ENCODE measurements around the gene AFG1L. TPM values are rescaled to one million over a fixed set of nuclear protein-coding genes. Genes with fewer than 3 reads are reported as not detected.

AFG1L gene
- total RNA-seq, 1 experiment from 2014 or later = 7.1 TPM

DNA sequence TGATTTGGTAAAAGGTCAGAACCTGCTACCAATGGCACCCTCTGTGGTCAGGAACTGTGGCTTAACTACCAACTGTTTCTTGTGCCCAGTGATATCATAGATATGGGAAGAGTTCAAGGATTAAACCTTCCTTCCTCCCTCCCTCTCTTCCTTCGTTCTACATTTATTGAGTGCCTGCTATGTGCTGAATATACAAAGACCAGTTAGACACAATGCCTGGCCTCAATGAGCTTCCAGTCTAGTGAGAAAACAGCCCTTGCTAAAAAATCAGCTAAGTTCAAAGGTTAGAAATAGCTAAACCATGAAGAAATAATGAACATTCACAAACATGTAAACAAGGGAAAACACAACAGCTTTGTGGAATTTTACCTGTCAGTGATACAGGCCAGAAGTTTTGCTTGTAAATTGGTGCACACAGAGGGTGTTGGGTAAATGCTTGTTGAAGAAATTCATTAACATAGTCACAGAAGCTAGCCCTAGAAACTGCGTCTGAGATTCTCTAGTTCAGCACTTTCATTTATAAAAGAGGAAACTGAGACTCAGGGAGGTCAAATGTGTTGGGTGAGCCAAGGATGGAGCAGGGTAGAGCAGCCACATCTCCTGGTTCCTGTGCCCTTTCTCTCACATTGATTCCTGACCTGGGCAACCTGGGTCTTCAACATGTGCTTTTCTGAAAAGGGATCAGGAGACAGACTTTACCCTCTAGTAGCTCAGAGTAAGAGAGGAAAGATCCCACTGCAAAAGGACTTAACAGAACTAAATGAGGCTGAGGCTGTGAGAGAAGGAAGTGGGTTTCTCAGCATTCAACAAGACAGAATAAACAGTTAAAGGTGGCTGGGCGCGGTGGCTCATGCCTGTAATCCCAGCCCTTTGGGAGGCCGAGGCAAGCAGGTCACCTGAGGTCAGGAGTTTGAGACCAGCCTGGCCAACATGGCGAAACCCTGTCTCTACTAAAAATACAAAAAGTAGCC lies 251.5 kb downstream of the AFG1L start:
- DNase-seq = no peak
- no peaks in the 10 kb centered on the region for H3K27me3 Mint-ChIP-seq (ENCODE audit: unreplicated experiment)
- TF ChIP-seq, protein P1, sequence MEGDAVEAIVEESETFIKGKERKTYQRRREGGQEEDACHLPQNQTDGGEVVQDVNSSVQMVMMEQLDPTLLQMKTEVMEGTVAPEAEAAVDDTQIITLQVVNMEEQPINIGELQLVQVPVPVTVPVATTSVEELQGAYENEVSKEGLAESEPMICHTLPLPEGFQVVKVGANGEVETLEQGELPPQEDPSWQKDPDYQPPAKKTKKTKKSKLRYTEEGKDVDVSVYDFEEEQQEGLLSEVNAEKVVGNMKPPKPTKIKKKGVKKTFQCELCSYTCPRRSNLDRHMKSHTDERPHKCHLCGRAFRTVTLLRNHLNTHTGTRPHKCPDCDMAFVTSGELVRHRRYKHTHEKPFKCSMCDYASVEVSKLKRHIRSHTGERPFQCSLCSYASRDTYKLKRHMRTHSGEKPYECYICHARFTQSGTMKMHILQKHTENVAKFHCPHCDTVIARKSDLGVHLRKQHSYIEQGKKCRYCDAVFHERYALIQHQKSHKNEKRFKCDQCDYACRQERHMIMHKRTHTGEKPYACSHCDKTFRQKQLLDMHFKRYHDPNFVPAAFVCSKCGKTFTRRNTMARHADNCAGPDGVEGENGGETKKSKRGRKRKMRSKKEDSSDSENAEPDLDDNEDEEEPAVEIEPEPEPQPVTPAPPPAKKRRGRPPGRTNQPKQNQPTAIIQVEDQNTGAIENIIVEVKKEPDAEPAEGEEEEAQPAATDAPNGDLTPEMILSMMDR (IDR thresholded peaks at IDR 0.05; ENCODE audit: unreplicated experiment) = no peak
- intact Hi-C loops (cut with micrococcal nuclease; ENCODE audit: unreplicated experiment) = no loop called here
- no peaks in the 10 kb centered on the region for H3K4me1 Mint-ChIP-seq (ENCODE audit: low read depth, unreplicated experiment)
- H3K9me3 Mint-ChIP-seq (ENCODE audit: low read depth, unreplicated experiment) = no peaks in the 10 kb centered on the region
- CTCF ChIA-PET = interaction anchor here (0.6 kb wide), 1 partner anchor 533 kb away, joined by 6 read pairs; no protein-coding TSS in a partner anchor
- H3K27ac Mint-ChIP-seq (ENCODE audit: unreplicated experiment) = no peak overlapping the region
- no peak overlapping the region for H3K4me3 Mint-ChIP-seq (ENCODE audit: low read depth, unreplicated experiment)
- BruUV-seq (replicated peaks) = no TSS peak
- H3K36me3 Mint-ChIP-seq (ENCODE audit: insufficient read depth, unreplicated experiment) = no peaks in the 10 kb centered on the region

DNA sequence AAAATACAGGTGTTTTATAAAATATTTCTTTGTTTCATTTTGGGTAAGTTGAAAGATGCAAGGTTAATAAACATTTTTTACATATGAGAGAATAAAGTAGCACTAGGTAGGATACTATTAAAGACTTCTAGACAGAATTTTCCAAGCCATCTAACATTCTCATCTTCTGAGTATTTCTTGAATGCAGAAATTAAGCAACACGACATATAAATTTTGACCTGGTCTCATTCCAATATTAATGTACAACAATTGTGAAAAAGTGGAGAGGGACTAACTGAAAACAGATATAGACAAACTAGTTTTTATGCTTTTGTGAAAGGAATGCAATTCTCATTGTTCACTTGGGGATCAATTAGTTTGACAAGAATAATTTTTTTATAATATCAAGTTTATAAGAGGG lies 254.4 kb downstream of the AFG1L start:
- H3K4me1 Mint-ChIP-seq (ENCODE audit: low read depth, unreplicated experiment) = no peaks in the 10 kb centered on the region
- no peaks in the 10 kb centered on the region for H3K36me3 Mint-ChIP-seq (ENCODE audit: insufficient read depth, unreplicated experiment)
- CTCF ChIA-PET = interaction anchor here (0.7 kb wide), 1 partner anchor 97 kb away, joined by 3 read pairs; no protein-coding TSS in a partner anchor
- no peak for DNase-seq
- no peaks in the 10 kb centered on the region for H3K9me3 Mint-ChIP-seq (ENCODE audit: low read depth, unreplicated experiment)
- no TSS peak for BruUV-seq (replicated peaks)
- no peaks in the 10 kb centered on the region for H3K27me3 Mint-ChIP-seq (ENCODE audit: unreplicated experiment)
- H3K4me3 Mint-ChIP-seq (ENCODE audit: low read depth, unreplicated experiment) = no peak overlapping the region
- intact Hi-C loops (cut with micrococcal nuclease; ENCODE audit: unreplicated experiment) = no loop called here
- TF ChIP-seq, protein P1 (IDR thresholded peaks at IDR 0.05; ENCODE audit: unreplicated experiment) = no peak
- no peak overlapping the region for H3K27ac Mint-ChIP-seq (ENCODE audit: unreplicated experiment)

DNA sequence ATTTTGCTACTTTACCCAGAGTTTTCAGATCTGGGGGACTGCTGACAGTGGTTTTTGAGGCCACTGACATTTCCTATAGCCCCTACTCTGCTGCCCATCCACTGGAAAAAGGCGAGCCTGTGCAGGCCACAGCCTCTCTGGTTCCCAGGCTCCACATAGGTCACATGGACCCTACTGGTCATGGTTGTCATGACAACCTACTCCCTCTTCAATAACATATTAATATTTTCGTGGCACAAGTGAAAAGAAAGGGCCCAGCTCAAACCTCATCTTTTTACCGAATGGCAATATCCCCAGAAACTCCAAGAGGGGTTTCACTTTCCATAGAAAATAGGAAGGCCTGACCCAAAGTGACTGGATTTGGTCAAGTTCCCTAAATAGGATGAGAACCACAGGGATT lies 254.9 kb downstream of the AFG1L start:
- Mint-ChIP-seq H3K27ac (ENCODE audit: unreplicated experiment) (no peak overlapping the region), H3K36me3 (ENCODE audit: insufficient read depth, unreplicated experiment) (no peaks in the 10 kb centered on the region), H3K4me1 (ENCODE audit: low read depth, unreplicated experiment) (no peaks in the 10 kb centered on the region), H3K27me3 (ENCODE audit: unreplicated experiment) (no peaks in the 10 kb centered on the region), H3K4me3 (ENCODE audit: low read depth, unreplicated experiment) (no peak overlapping the region), H3K9me3 (ENCODE audit: low read depth, unreplicated experiment) (no peaks in the 10 kb centered on the region)
- no TSS peak for BruUV-seq (replicated peaks)
- TF ChIP-seq, protein P1 (IDR thresholded peaks at IDR 0.05; ENCODE audit: unreplicated experiment) = no peak
- CTCF ChIA-PET = interaction anchor here (0.7 kb wide), 1 partner anchor 96 kb away, joined by 3 read pairs; no protein-coding TSS in a partner anchor
- intact Hi-C loops (cut with micrococcal nuclease; ENCODE audit: unreplicated experiment) = no loop called here
- DNase-seq = no peak

DNA sequence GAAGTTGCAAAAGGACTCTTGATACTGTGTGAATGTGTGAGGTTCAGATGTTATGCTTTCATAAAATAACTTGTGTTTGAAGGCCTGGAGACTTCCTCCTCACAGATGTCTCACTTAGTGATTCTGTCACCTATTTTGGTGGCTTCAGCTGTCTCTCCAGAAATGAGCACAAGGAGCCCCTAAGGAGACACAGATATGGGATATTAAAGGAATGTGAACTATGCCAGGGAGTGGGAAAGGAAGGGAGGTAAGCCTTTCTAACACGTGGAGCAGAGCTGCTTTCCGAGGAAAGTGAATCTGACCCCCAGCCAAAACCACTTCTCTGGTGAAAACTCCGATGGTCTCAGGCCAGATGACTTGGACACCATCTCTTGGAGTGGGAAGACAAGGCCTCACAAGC lies 255.4 kb downstream of the AFG1L start:
- Mint-ChIP-seq H3K27me3 (ENCODE audit: unreplicated experiment) (no peaks in the 10 kb centered on the region), H3K4me3 (ENCODE audit: low read depth, unreplicated experiment) (no peak overlapping the region), H3K4me1 (ENCODE audit: low read depth, unreplicated experiment) (no peaks in the 10 kb centered on the region), H3K36me3 (ENCODE audit: insufficient read depth, unreplicated experiment) (no peaks in the 10 kb centered on the region), H3K27ac (ENCODE audit: unreplicated experiment) (no peak overlapping the region), H3K9me3 (ENCODE audit: low read depth, unreplicated experiment) (no peaks in the 10 kb centered on the region)
- CTCF ChIA-PET = interaction anchor here (0.7 kb wide), 1 partner anchor 96 kb away, joined by 3 read pairs; no protein-coding TSS in a partner anchor
- TF ChIP-seq, protein P1 (IDR thresholded peaks at IDR 0.05; ENCODE audit: unreplicated experiment) = no peak
- intact Hi-C loops (cut with micrococcal nuclease; ENCODE audit: unreplicated experiment) = no loop called here
- DNase-seq = no peak
- BruUV-seq (replicated peaks) = no TSS peak

All from Calu3 (cell line).